GM12875 (cell line): ENCODE data around the gene TARBP1.

Experiments used
- H3K4me3 ChIP-seq: one replicate; pipeline ENCODE4 v1.5.1; 2011; ENCODE audit warnings: low read depth, low read length, control low read depth
- CTCF ChIP-seq: IDR thresholded peaks from 2 replicates; pipeline ENCODE4 v1.5.1; 2011; ENCODE audit warnings: low read depth, mild to moderate bottlenecking, control low read depth, inconsistent platforms, low read length, moderate library complexity, borderline replicate concordance; ENCODE audit not compliant: insufficient read depth

The TARBP1 gene

GRCh38 chr1:234373959-234374254, 105.1 kb downstream of the TARBP1 start:
- peak overlapping the region; percentile 82 for H3K4me3 ChIP-seq
- no peak for TF ChIP-seq CTCF

- TF ChIP-seq CTCF, result no peak
- H3K4me3 ChIP-seq, result peak within 1 kb of the TSS; percentile 82
Measured at GRCh38 chr1:234373064-234373958, 105.7 kb downstream of the TARBP1 start, which contains the start of gene COA6. COA6 (plus strand) TSS chr1:234373456; CDS start chr1:234373467, 11 bp downstream.

- H3K4me3 ChIP-seq, result peak overlapping the region; percentile 82
- TF ChIP-seq CTCF, result no peak
Measured at GRCh38 chr1:234372011-234372757, 106.8 kb downstream of the TARBP1 start.

GRCh38 chr1:234371414-234371813, 107.6 kb downstream of the TARBP1 start:
- H3K4me3 ChIP-seq, result no peak overlapping the region
- TF ChIP-seq CTCF, result no peak

GRCh38 chr1:234369784-234370183, 109.2 kb downstream of the TARBP1 start:
- no peak overlapping the region for H3K4me3 ChIP-seq
- TF ChIP-seq CTCF, result no peak

GRCh38 chr1:234369033-234369430, 109.9 kb downstream of the TARBP1 start:
- no peak for TF ChIP-seq CTCF

GRCh38 chr1:234368320-234369032, 110.5 kb downstream of the TARBP1 start:
- no peak for TF ChIP-seq CTCF
- no peak overlapping the region for H3K4me3 ChIP-seq

More at GRCh38 chr1:234369033-234369430, 109.9 kb downstream of the TARBP1 start:
- no peak overlapping the region for H3K4me3 ChIP-seq
